Skeletal muscle tissue (tissue), 4 donors: ENCODE data around the gene ALX4. TPM values are rescaled to one million over a fixed set of nuclear protein-coding genes. Genes with fewer than 3 reads are reported as not detected.

Experiments used
- H3K27ac ChIP-seq: one replicate; pipeline ENCODE4 v1.7.0; 2013; ENCODE audit warnings: mild to moderate bottlenecking, low read depth, low read length, inconsistent platforms
- H3K27me3 ChIP-seq, 3 donors: one replicate each; pipeline ENCODE4 v1.7.0; 2013; ENCODE audit warnings: low read length in 3 of 3; ENCODE audit not compliant: control insufficient read depth in 3 of 3, insufficient read depth in 3 of 3
- H3K36me3 ChIP-seq, 3 donors: one replicate each; pipeline ENCODE4 v1.7.0; 2013; ENCODE audit warnings: low read length in 3 of 3; ENCODE audit not compliant: control insufficient read depth in 3 of 3, insufficient read depth in 3 of 3
- H3K4me1 ChIP-seq, 3 donors: one replicate each; pipeline ENCODE4 v1.7.0; 2013; ENCODE audit warnings: low read length in 3 of 3, mild to moderate bottlenecking in 3 of 3; ENCODE audit not compliant: control insufficient read depth in 3 of 3, insufficient read depth in 3 of 3
- H3K4me3 ChIP-seq, 3 donors: one replicate each; pipeline ENCODE4 v1.7.0; 2013; ENCODE audit warnings: low read length in 3 of 3
- H3K9ac ChIP-seq, 3 donors: one replicate each; pipeline ENCODE4 v1.7.0; 2013; ENCODE audit warnings: low read length in 3 of 3, mild to moderate bottlenecking in 3 of 3, moderate library complexity in 2 of 3, low read depth in 1 of 3
- H3K9me3 ChIP-seq, 3 donors: one replicate each; pipeline ENCODE4 v1.7.0; 2013; ENCODE audit warnings: low read length in 3 of 3; ENCODE audit not compliant: control insufficient read depth in 3 of 3
- total RNA-seq: library from RNA; depleted of rRNA; stranded (reverse); fragments of >200 nt; gene quantifications from one replicate; pipeline ENCODE4 v1.2.3, GENCODE V29; 2014
- donor health status: Osteomylitis.

ALX4 gene
- total RNA-seq, result 2.1 TPM

GRCh38 chr11:44309478-44310205 is at the start of gene ALX4:
Gene ALX4, minus strand, starts transcription at chr11:44310139. Its CDS starts 77 bp downstream, at chr11:44310062.
- Histone ChIP-seq H3K27ac (no peak within 1 kb of the TSS), H3K4me3 (peak within 1 kb of the TSS; percentile 51 to 67 (median 54)), H3K36me3 (no peaks in the 10 kb centered on the region), H3K4me1 (peaks cover 15 to 24% (median 18%) of the 10 kb centered on the region in 3 donors), H3K9ac (peak within 1 kb of the TSS in 1 of 3 donors; percentile 25), H3K9me3 (no peaks in the 10 kb centered on the region), H3K27me3 (peaks cover 86 to 96% (median 95%) of the 10 kb centered on the region in 3 donors)

GRCh38 chr11:44359162-44359561 is 49.2 kb upstream of the ALX4 start:
- Histone ChIP-seq H3K36me3 (no peaks in the 10 kb centered on the region), H3K4me1 (no peaks in the 10 kb centered on the region), H3K9me3 (peaks cover 0 to 5% (median 0%) of the 10 kb centered on the region in 3 donors), H3K4me3 (no peak overlapping the region), H3K27ac (no peak overlapping the region), H3K9ac (no peak overlapping the region), H3K27me3 (peaks cover 13 to 32% (median 15%) of the 10 kb centered on the region in 3 donors)

GRCh38 chr11:44358713-44359112 is 48.8 kb upstream of the ALX4 start:
- Histone ChIP-seq H3K27ac (no peak overlapping the region), H3K27me3 (peaks cover 13 to 32% (median 15%) of the 10 kb centered on the region in 3 donors), H3K36me3 (no peaks in the 10 kb centered on the region), H3K4me3 (no peak overlapping the region), H3K9ac (no peak overlapping the region), H3K4me1 (no peaks in the 10 kb centered on the region), H3K9me3 (peaks cover 0 to 3% (median 0%) of the 10 kb centered on the region in 3 donors)

- Histone ChIP-seq H3K4me3 (no peak overlapping the region), H3K4me1 (no peaks in the 10 kb centered on the region), H3K27me3 (peaks cover 12 to 27% (median 15%) of the 10 kb centered on the region in 3 donors), H3K9ac (no peak overlapping the region), H3K36me3 (no peaks in the 10 kb centered on the region), H3K27ac (no peak overlapping the region), H3K9me3 (no peaks in the 10 kb centered on the region)
These were observed 47.8 kb upstream of the ALX4 start for GRCh38 chr11:44357711-44358110.

- Histone ChIP-seq H3K9me3 (no peaks in the 10 kb centered on the region), H3K27ac (no peak overlapping the region), H3K36me3 (no peaks in the 10 kb centered on the region), H3K9ac (no peak overlapping the region), H3K27me3 (peaks cover 12 to 21% (median 15%) of the 10 kb centered on the region in 3 donors), H3K4me1 (no peaks in the 10 kb centered on the region), H3K4me3 (no peak overlapping the region)
These were observed 46.4 kb upstream of the ALX4 start for GRCh38 chr11:44356351-44356750.

- H3K4me3 ChIP-seq, result no peak overlapping the region
- no peaks in the 10 kb centered on the region for H3K9me3 ChIP-seq
- peaks cover 9 to 14% (median 11%) of the 10 kb centered on the region in 3 donors for H3K27me3 ChIP-seq
These were observed 42.1 kb upstream of the ALX4 start for GRCh38 chr11:44351898-44352498.

GRCh38 chr11:44351006-44351660 is 41.2 kb upstream of the ALX4 start:
- Histone ChIP-seq H3K27me3 (peaks cover 5 to 16% (median 12%) of the 10 kb centered on the region in 3 donors), H3K4me3 (no peak overlapping the region), H3K27ac (no peak overlapping the region), H3K36me3 (no peaks in the 10 kb centered on the region), H3K4me1 (no peaks in the 10 kb centered on the region), H3K9me3 (no peaks in the 10 kb centered on the region), H3K9ac (no peak overlapping the region)

More at GRCh38 chr11:44351898-44352498, 42.1 kb upstream of the ALX4 start:
- no peak overlapping the region for H3K9ac ChIP-seq
- no peaks in the 10 kb centered on the region for H3K36me3 ChIP-seq
- H3K27ac ChIP-seq, result no peak overlapping the region
- no peaks in the 10 kb centered on the region for H3K4me1 ChIP-seq

- Histone ChIP-seq H3K4me1 (no peaks in the 10 kb centered on the region), H3K27ac (no peak overlapping the region)
These were observed 39.4 kb upstream of the ALX4 start for GRCh38 chr11:44349328-44349727.

GRCh38 chr11:44348721-44349120 is 38.8 kb upstream of the ALX4 start:
- Histone ChIP-seq H3K27ac (no peak overlapping the region), H3K27me3 (peaks cover 5 to 25% (median 16%) of the 10 kb centered on the region in 3 donors), H3K4me1 (no peaks in the 10 kb centered on the region), H3K9ac (no peak overlapping the region), H3K36me3 (no peaks in the 10 kb centered on the region), H3K9me3 (no peaks in the 10 kb centered on the region), H3K4me3 (no peak overlapping the region)

More at GRCh38 chr11:44349328-44349727, 39.4 kb upstream of the ALX4 start:
- Histone ChIP-seq H3K36me3 (no peaks in the 10 kb centered on the region), H3K9ac (no peak overlapping the region), H3K4me3 (no peak overlapping the region), H3K9me3 (no peaks in the 10 kb centered on the region), H3K27me3 (peaks cover 5 to 25% (median 16%) of the 10 kb centered on the region in 3 donors)

- H3K27ac ChIP-seq, result no peak overlapping the region
- no peak overlapping the region for H3K4me3 ChIP-seq
- H3K9ac ChIP-seq, result no peak overlapping the region
- H3K27me3 ChIP-seq, result peaks cover 5 to 25% (median 16%) of the 10 kb centered on the region in 3 donors
- H3K4me1 ChIP-seq, result no peaks in the 10 kb centered on the region
- H3K9me3 ChIP-seq, result no peaks in the 10 kb centered on the region
- no peaks in the 10 kb centered on the region for H3K36me3 ChIP-seq
These were observed 38.2 kb upstream of the ALX4 start for GRCh38 chr11:44348114-44348513.
